IMR-90 (cell line): ENCODE measurements around the gene YKT6. TPM values are rescaled to one million over a fixed set of nuclear protein-coding genes. Genes with fewer than 3 reads are reported as not detected.

Source experiments
- ATAC-seq: fragments of 200-7000 bp; cut with Tn5 transposase; 2 replicates; pipeline ENCODE4 v1.9.1; 2020; ENCODE audit warnings: low read depth, mild to moderate bottlenecking, moderate library complexity
- BruUV-seq: library from RNA; stranded (reverse); fragments of 400-500 nt; replicated peaks from 2 replicates; lab custom pipeline; 2021; lab: Mats Ljungman, UMichigan
- CTCF ChIA-PET: fragments of 300-600 bp; formaldehyde crosslinking; extraction: SDS; loops from one replicate; lab custom pipeline; 2021; ENCODE audit warnings: antibody characterized with exemption; lab: Yijun Ruan, JAX
- POLR2A ChIA-PET: fragments of 300-600 bp; sonication (Branson Sonifier 250); formaldehyde crosslinking; loops from one replicate; lab custom pipeline; 2022; ENCODE audit warnings: antibody characterized with exemption; ENCODE audit not compliant: unreplicated experiment; lab: Charles Lee
- DNase-seq: peaks from one replicate; pipeline ENCODE4 v3.0.0; 2013
- H2AFZ ChIP-seq: replicated peaks from 2 replicates; pipeline ENCODE3; 2013; ENCODE audit warnings: low read length, mild to moderate bottlenecking; ENCODE audit not compliant: poor library complexity
- H2AK5ac ChIP-seq: 2 replicates; pipeline ENCODE4 v1.6.1; 2013; ENCODE audit warnings: low read depth, low read length, inconsistent platforms
- H2AK9ac ChIP-seq: replicated peaks from 2 replicates; pipeline ENCODE3; 2013; ENCODE audit warnings: mild to moderate bottlenecking, low read depth, low read length, moderate library complexity; ENCODE audit not compliant: poor library complexity
- H2BK120ac ChIP-seq: 2 replicates; pipeline ENCODE4 v1.6.1; 2013; ENCODE audit warnings: low read depth, low read length, inconsistent platforms
- H2BK15ac ChIP-seq: 3 replicates; pipeline ENCODE4 v1.6.1; 2013; ENCODE audit warnings: low read depth, low read length, inconsistent platforms
- H2BK20ac ChIP-seq: 2 replicates; pipeline ENCODE4 v1.6.1; 2013; ENCODE audit warnings: low read depth, mild to moderate bottlenecking, inconsistent platforms, low read length, moderate library complexity
- H2BK5ac ChIP-seq: 2 replicates; pipeline ENCODE4 v1.6.1; 2013; ENCODE audit warnings: mild to moderate bottlenecking, low read depth, low read length, inconsistent platforms; ENCODE audit not compliant: poor library complexity, severe bottlenecking
- H3K14ac ChIP-seq: replicated peaks from 2 replicates; pipeline ENCODE4 v1.6.1; 2013; ENCODE audit warnings: low read depth, low read length, inconsistent platforms
- H3K18ac ChIP-seq: 2 replicates; pipeline ENCODE4 v1.6.1; 2013; ENCODE audit warnings: low read depth, low read length, control low read depth
- H3K23ac ChIP-seq: 2 replicates; pipeline ENCODE4 v1.6.1; 2013; ENCODE audit warnings: low read depth, low read length, inconsistent platforms
- H3K27ac ChIP-seq: 2 replicates; pipeline ENCODE4 v1.5.1; 2013; ENCODE audit warnings: mild to moderate bottlenecking, control low read depth, low read length; ENCODE audit not compliant: insufficient read depth
- H3K27me3 ChIP-seq: 2 replicates; pipeline ENCODE4 v1.6.1; 2013; ENCODE audit warnings: low read length; ENCODE audit not compliant: control insufficient read depth, insufficient read depth
- H3K36me3 ChIP-seq: 2 replicates; pipeline ENCODE4 v1.6.1; 2013; ENCODE audit warnings: low read length, mixed read lengths; ENCODE audit not compliant: control insufficient read depth, insufficient read depth
- H3K4ac ChIP-seq: 2 replicates; pipeline ENCODE4 v1.6.1; 2013; ENCODE audit warnings: low read depth, low read length, inconsistent platforms
- H3K4me1 ChIP-seq: 2 replicates; pipeline ENCODE4 v1.6.1; 2013; ENCODE audit warnings: low read length, mixed read lengths; ENCODE audit not compliant: control insufficient read depth, insufficient read depth
- H3K4me2 ChIP-seq: 2 replicates; pipeline ENCODE4 v1.6.1; 2013; ENCODE audit warnings: low read depth, mild to moderate bottlenecking, control low read depth, low read length, moderate library complexity
- H3K4me3 ChIP-seq: 2 replicates; pipeline ENCODE4 v1.5.1; 2013; ENCODE audit warnings: low read depth, mild to moderate bottlenecking, control low read depth, low read length, moderate library complexity; ENCODE audit not compliant: insufficient read depth
- H3K56ac ChIP-seq: 2 replicates; pipeline ENCODE4 v1.6.1; 2013; ENCODE audit warnings: low read length, inconsistent platforms; ENCODE audit not compliant: insufficient read depth; ENCODE audit errors: extremely low read depth
- H3K79me1 ChIP-seq, 2 experiments: 2 replicates each; pipeline ENCODE4 v1.6.1; 2013; ENCODE audit warnings: low read length in 2 of 2, inconsistent platforms in 1 of 2, low read depth in 1 of 2
- H3K9ac ChIP-seq: 2 replicates; pipeline ENCODE4 v1.6.1; 2013; ENCODE audit warnings: low read depth, low read length, control low read depth
- H3K9me1 ChIP-seq: 2 replicates; pipeline ENCODE4 v1.6.1; 2013; ENCODE audit warnings: low read length, inconsistent platforms; ENCODE audit not compliant: insufficient read depth
- H3K9me3 ChIP-seq: 2 replicates; pipeline ENCODE4 v1.6.1; 2013; ENCODE audit warnings: low read length; ENCODE audit not compliant: control insufficient read depth, insufficient read depth
- H4K20me1 ChIP-seq: 2 replicates; pipeline ENCODE4 v1.6.1; 2013; ENCODE audit warnings: low read length, inconsistent platforms; ENCODE audit not compliant: insufficient read depth
- H4K5ac ChIP-seq: 2 replicates; pipeline ENCODE4 v1.6.1; 2013; ENCODE audit warnings: mild to moderate bottlenecking, low read depth, low read length, control low read depth
- H4K8ac ChIP-seq, 2 experiments: 2 replicates each; pipeline ENCODE4 v1.6.1; 2013; ENCODE audit warnings: low read depth in 2 of 2, low read length in 2 of 2, control low read depth in 1 of 2, inconsistent platforms in 1 of 2
- H4K91ac ChIP-seq: 2 replicates; pipeline ENCODE4 v1.6.1; 2013; ENCODE audit warnings: low read depth, low read length, inconsistent platforms; ENCODE audit not compliant: insufficient read depth
- BHLHE40 ChIP-seq: fragments of 150-350 bp; IDR thresholded peaks from 2 replicates; pipeline ENCODE4 v1.6.1; 2016; ENCODE audit warnings: mild to moderate bottlenecking, low read depth, low read length
- CEBPB ChIP-seq: IDR thresholded peaks from 2 replicates; pipeline ENCODE4 v1.6.1; 2012; ENCODE audit warnings: low read depth, low read length, improper control_type of control experiment
- CHD1 ChIP-seq: IDR thresholded peaks from 2 replicates; pipeline ENCODE4 v1.6.1; 2012; ENCODE audit warnings: low read depth, low read length, improper control_type of control experiment
- MAFK ChIP-seq: IDR thresholded peaks from 2 replicates; pipeline ENCODE4 v1.6.1; 2012; ENCODE audit warnings: low read depth, low read length, improper control_type of control experiment
- MAZ ChIP-seq: IDR thresholded peaks from 2 replicates; pipeline ENCODE4 v1.6.1; 2012; ENCODE audit warnings: low read depth, mild to moderate bottlenecking, low read length, improper control_type of control experiment, moderate library complexity, borderline replicate concordance
- MXI1 ChIP-seq: IDR thresholded peaks from 2 replicates; pipeline ENCODE4 v1.6.1; 2012; ENCODE audit warnings: low read depth, mild to moderate bottlenecking, low read length, moderate library complexity, borderline replicate concordance
- RAD21 ChIP-seq: IDR thresholded peaks from 2 replicates; pipeline ENCODE4 v1.6.1; 2012; ENCODE audit warnings: low read length, improper control_type of control experiment
- RFX5 ChIP-seq: IDR thresholded peaks from 2 replicates; pipeline ENCODE4 v1.8.0; 2012; ENCODE audit warnings: low read depth, mild to moderate bottlenecking, low read length, moderate library complexity
- WGBS, 2 experiments: methylation state at CpG; one replicate each; pipeline versions ENCODE4 v1.1.5 to v1.1.7; 2013; ENCODE audit warnings: missing lambda C conversion rate in 2 of 2; ENCODE audit not compliant: insufficient read length in 1 of 2; ENCODE audit errors: extremely low coverage in 2 of 2; 5-methylcytosine and 5-hydroxymethylcytosine counted together
- dilution Hi-C: fragments of 300-500 bp; cut with HindIII; formaldehyde crosslinking; loops from one replicate; pipeline ENCODE4 v1.14.3; 2018; ENCODE audit warnings: low sequenced_read_pairs; ENCODE audit not compliant: unreplicated experiment
- in situ Hi-C: fragments of 300-500 bp; cut with MboI; formaldehyde crosslinking; loops from 3 replicates; pipeline ENCODE4 v1.14.3; 2019; ENCODE audit warnings: low sequenced_read_pairs, inconsistent platforms, mixed read lengths
- intact Hi-C: fragments of 100-400 bp; cut with micrococcal nuclease; formaldehyde crosslinking; loops from 2 replicates; pipeline ENCODE4 v1.10.0; 2022
- polyA plus RNA-seq, 3 experiments: library from polyadenylated mRNA; depleted of rRNA; stranded (reverse); fragments of >200 nt; gene quantifications; 2 replicates each; pipeline ENCODE4 v1.2.3, GENCODE V29; 2012; ENCODE audit warnings: low replicate concordance in 1 of 3
- total RNA-seq: library from RNA; depleted of rRNA; stranded (reverse); fragments of >200 nt; gene quantifications from 2 replicates; pipeline ENCODE4 v1.2.3, GENCODE V29; 2012

Gene YKT6
- total and polyA plus RNA-seq, 2 of the 4 experiments (the other 2 are of a cell fraction) = 115 to 120 TPM

- Histone ChIP-seq H3K79me1 (no peaks in the 10 kb centered on the region; a peak in 1 of 4 replicates), H4K91ac (no peak overlapping the region), H2AK9ac (no peak overlapping the region), H3K27me3 (peaks cover 15% of the 10 kb centered on the region), H3K18ac (no peak overlapping the region), H2BK20ac (no peak overlapping the region), H3K9me1 (no peaks in the 10 kb centered on the region), H3K4ac (no peak overlapping the region), H3K4me2 (no peak overlapping the region), H3K4me3 (no peak overlapping the region), H2AFZ (no peak overlapping the region), H3K23ac (no peak overlapping the region), H4K8ac (no peak overlapping the region), H4K20me1 (no peaks in the 10 kb centered on the region), H3K14ac (no peak overlapping the region), H3K36me3 (no peaks in the 10 kb centered on the region), H3K9ac (no peak overlapping the region), H3K56ac (no peak overlapping the region), H3K4me1 (no peaks in the 10 kb centered on the region; the same call in 1 of the 2 replicates), H2BK15ac (no peak overlapping the region), H3K9me3 (no peaks in the 10 kb centered on the region), H3K27ac (no peak overlapping the region), H2BK5ac (no peak overlapping the region), H4K5ac (no peak overlapping the region), H2BK120ac (no peak overlapping the region), H2AK5ac (no peak overlapping the region)
- in situ Hi-C loops = loop anchor here (10.0 kb wide), 1 partner anchor 65 kb away; the partner anchor contains the start of gene POLD2
- ATAC-seq (no peak), DNase-seq (no peak)
- TF ChIP-seq MAFK = no peak
- TF ChIP-seq CHD1 = no peak
- TF ChIP-seq RFX5 = no peak
- no peak for TF ChIP-seq BHLHE40
- no peak for TF ChIP-seq CEBPB
- no peak for TF ChIP-seq RAD21
- no peak for TF ChIP-seq MAZ
- TF ChIP-seq MXI1 = no peak
- ChIA-PET POLR2A (no interaction called here), CTCF (no interaction called here)
- intact Hi-C loops = no loop called here
- dilution Hi-C loops = no loop called here
- WGBS, 2 experiments = 93% methylated on average over 3 of the region's 14 CpGs; no CpG with 5 or more reads in 1 of the 2 experiments
- BruUV-seq = no TSS peak
Measured at GRCh38 chr7:44189993-44190872, 10.5 kb upstream of the YKT6 start.
